DMS53 (cell line): ENCODE data around the gene ACACA.
"Not testable (repeated sequence)": the region's sequence is repeated elsewhere in the genome, so short reads cannot be mapped to it uniquely, and the experiment has no call there.

Experiments
- DNase-seq: peaks from one replicate; lab custom pipeline; 2025; lab: John Stamatoyannopoulos, UW

Gene ACACA

DNA sequence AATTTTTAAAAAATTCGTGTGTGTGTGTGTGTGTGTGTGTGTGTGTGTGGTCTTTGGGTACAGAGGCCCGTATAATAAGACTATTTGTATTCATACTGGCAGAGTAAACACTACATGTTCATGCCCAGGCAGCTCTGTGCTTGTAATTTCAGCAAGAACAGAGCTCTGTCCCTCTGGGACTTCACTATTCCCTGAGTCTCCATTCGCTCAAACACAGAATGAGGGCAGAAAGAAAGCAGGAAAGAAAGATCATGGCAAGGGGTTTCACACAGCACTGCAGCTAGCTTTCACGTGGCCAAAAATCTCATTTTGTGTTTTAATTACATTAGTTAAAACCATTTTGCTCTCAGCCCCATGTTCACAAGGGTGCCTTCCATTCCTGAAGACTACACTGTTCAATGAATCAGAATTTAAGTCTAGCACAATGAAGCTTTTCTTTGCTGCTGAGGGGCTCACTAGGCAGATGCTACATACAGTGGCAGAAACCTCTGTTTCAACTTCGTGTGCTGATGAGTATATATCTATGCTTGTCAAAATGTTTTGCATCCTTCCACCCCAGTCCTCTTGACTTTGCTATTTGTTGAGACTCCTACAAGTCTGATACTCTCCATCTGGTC lies 229.3 kb downstream of the ACACA start:
- DNase-seq = peak; percentile 7

GRCh38 chr17:37176723-37177122 lies 229.9 kb downstream of the ACACA start:
- no peak for DNase-seq

GRCh38 chr17:37174205-37174604 lies 232.4 kb downstream of the ACACA start:
- peak; percentile 74 for DNase-seq

DNA sequence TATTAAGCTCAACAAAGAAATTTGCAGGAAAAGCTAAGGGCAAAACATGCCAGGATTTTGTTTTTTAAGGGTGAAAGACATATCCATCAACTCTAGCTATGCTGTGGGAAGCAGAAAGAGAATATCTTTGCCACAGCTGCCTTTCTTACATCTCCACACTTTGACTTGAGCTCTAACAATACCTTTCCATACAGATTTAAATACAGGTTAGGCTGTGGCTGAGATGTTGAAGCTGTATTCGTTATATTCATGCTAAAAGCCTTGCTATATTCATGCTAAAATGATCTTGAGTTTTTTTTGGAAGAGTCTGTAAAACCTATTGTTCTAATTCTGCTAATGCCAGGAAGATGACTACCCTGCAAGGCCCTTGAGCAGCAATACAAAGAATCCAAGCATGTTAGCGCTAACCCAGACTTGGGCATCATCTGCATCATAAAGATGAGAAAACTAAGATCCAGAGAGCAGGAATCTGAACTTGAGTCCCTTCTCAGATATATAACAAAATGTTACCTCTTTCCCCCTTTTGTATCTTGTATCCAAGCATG lies 235.7 kb downstream of the ACACA start:
- DNase-seq = no peak

DNA sequence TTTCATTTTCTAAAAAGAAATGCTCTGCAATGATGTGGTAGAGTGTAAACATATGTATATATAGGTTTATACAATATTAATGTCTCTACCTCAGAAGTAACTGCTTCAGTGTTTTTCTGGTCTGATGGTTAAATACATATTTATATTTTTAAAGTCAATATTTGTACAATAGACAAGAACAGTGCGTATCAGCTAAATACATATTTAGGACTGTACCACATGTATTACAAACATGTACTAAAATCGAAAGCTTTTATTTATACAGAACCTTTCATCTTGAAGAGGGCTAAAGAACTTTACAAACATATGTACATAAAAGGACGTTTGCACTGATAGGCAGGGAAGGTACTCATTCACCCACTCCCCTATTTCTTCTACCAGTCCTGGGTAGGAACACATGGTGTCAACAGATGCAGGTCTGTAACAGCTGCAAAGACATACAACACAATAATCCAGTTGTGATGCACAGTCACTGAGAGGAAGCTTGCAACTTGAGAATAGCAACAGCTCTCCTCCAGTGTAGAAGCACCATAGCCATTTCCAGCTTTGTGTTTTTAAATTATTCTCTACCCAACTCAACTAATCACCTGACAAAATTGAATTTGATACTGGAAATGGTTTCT lies 237.8 kb downstream of the ACACA start:
- peak; percentile 96 for DNase-seq

- DNase-seq = no peak
These were observed 238.9 kb downstream of the ACACA start for GRCh38 chr17:37167756-37168155.

DNA sequence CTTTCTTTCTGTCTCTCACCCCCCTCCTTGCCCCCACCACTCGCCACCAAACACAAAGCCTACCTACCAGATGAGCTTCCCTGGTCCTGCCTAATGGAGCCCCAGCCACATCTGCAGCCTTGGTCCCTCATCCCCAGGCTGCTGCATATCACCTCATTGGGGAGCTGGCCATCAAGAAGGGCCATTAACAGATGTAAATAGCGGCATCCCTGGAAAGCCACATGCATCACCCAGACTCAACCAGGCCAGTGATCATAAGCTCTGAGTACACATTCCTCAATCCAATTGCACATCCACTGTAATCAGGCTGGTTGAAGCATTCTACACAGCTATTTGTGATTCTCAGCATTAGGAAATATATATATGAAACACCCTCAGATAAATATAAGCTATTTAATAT lies 242.6 kb downstream of the ACACA start:
- no peak for DNase-seq

GRCh38 chr17:37162800-37163199 lies 243.8 kb downstream of the ACACA start:
- no peak for DNase-seq

DNA sequence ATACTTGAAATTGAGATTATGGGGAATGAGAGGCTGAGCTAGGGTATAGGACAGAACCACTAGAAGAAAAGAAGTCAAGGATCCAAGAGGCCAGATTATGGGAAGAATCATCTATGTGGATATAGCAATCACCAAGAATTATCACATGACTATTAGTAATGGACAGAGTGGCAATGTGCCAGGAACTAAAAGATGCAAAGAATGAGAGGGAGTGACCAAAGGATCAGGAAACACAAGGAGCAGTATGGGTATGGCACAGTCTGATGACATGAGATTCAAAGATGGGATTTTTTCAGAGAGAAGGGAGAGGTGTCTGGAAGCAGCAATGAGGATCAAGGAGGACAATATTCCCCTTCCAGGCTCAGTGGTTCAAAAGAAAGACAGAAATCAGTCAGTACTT lies 245.7 kb downstream of the ACACA start:
- no peak for DNase-seq

DNA sequence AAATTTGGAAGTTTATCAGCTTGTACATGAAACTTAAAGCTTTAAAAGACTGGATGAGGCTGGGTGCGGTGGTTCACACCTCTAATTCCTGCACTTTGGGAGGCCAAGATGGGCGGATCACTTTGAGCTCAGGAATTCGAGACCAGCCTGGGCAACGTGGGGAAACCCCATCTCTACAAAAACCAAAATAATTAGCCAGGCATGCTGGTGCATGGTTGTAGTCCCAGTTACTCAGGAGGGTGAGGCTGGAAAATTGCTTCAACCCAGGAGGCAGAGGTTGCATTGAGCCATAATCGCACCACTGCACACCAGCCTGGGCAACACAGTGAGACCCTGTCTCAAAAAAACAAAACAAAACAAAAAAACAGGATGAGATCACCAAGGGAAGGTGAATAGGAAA lies 248.3 kb downstream of the ACACA start:
- no peak for DNase-seq

DNA sequence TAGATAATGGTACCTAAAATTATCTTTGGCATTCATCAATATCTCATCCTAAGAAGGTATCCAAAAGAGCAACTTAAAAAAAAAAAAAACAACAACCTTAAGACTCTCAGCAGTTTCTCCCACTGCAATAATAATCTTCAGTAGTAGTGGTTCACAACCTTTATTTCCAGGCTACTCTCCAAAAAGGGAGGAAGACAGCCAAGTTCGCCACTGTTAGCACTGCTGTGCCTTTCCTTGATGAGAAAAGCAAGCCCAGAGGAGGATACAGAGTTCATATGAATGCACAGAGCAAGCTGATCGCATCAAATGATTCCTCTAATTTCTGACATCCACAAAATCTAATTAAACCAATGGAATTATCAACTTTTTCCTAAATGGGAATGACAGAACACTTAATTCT lies 258.5 kb downstream of the ACACA start:
- no peak for DNase-seq

DNA sequence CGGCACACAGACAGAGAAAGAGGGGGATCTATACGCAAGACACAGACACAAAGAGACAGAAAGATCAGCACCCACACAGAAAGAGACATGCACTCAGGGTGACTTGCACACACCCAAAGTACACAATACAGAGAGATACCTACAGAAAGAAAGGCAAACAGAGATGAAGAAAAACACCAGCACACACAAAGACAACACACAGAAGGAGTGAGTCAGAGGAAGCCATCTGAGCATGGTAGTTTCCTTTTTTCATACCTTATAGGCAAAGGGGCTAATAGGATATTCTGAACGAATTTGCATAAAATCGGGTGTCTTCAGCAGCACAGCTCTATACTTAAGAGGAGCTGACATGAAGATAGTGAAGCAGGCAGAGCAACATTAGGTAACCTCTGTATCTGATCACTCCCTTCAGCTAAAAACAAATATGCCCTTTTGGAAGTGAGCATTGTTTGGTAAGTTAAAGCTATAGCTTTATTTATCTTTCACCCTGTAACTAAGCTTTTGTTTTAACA lies 259.3 kb downstream of the ACACA start:
- DNase-seq = peak; percentile 74

DNA sequence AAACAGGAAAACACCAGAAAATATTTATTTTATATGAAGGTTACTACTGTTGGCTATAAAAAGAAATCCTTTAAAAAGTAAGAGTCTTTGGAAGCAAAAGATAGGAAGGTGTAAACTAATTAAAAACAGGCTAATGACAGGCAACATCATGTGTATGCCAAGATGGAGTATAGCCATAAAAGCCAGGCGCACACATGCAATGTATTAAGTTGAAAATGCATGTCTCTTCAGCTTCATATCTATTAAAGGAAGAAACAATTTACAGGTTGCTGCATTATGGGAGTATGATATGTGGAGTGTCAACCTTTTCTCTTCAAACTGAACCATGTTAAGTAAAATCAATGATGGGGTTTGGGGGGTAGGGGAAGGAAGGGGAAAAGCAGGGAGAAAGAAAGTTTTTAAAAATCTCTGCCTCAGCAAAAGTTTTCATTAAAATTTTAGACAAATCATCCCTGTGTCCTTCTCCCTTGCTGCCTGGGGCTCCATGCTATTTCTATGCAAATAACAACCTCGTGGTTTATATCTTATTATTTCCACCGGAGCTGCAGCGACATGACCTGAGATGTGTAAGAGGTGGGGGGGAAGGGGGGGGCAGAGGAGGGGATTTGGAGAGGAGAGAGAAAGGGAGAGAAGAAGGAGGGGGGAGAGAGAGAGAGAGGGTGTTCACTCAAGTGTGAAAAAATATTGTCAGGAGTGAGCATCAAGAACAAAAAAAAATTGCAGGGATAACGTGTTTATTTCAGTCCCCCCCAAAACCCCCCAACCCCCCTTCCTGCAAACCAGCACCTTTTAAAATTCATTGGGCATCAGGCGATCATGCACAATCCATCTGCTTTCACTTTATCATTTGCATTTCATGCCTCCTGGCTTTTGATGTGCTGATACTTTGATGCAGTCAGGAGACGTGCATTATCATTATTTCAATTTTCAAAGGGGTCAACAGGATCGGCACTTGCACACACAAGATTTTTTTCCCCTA lies 260.3 kb downstream of the ACACA start:
- no peak for DNase-seq

DNA sequence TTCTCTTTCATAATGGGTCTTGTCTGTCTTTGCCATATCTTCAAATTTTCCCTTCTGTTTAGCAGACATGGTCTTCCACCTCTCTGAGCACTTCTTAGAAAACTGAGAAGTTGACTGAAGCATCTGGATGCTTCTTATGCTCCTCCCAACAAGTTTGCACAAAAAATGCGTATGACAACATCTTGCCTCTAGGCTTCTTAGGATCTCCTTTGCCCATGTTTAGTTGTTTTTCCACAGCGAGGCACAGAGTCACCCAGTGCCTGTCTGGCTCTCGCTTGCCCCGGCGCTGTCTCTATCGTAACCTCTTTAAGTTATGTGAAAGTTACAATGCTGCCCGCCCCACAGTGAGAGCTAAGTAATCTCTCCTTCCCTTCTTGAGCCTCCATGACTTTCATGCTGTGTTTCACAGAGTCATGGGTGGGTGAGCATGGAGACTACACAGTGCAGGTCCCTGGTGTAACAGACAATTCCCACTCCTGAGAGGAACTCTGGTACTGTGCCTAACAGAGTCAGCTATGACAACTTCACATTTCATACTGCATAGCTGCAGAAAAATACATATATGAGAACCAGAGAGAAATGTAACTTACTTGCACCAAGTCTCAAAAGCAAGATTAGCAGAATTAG lies 262.4 kb downstream of the ACACA start:
- DNase-seq = no peak

DNA sequence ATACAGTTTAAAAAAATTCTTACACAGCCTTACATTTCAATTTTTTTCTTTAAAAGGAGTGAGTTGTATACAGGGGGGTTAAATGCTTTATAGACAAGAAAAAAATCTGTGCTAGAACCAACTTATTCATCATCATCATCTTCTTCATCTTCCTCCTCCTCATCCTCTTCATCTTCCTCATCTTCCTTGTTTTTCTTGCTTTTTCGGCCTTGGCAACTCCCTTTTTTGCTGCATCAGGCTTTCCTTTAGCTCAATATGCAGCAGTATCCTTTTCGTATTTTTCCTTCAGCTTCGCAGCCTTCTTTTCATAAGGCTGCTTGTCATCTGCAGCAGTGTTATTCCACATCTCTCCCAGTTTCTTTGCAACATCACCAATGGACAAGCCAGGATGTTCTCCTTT lies 263.1 kb downstream of the ACACA start:
- not testable (repeated sequence) for DNase-seq

DNA sequence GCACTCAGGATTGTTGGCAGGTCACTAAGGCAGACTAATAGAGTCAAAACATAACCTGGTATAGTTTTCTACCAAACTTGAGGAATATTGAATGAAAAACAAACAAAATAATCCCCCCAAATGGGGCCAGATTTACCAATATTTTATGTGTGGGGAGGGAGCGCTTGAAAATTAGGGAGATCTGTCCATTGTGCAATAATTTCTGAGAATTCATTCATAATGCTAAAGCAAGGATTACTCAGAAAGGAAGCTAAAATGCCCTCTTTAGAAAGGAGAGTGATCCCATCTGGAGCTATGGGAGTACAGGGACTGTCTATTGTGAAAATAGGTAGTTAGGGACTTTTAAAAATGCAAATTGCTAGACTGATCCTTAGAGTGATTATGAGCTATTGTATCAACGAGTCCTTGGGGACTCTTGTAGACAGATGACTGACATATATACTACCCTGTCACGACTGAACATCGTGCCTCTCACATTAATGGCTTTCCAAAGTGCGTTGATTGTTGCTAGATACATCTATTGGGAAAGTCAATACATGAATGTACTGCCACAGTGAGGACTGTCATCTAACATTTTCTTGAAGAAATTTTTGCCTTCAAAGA lies 264.2 kb downstream of the ACACA start:
- DNase-seq = no peak

DNA sequence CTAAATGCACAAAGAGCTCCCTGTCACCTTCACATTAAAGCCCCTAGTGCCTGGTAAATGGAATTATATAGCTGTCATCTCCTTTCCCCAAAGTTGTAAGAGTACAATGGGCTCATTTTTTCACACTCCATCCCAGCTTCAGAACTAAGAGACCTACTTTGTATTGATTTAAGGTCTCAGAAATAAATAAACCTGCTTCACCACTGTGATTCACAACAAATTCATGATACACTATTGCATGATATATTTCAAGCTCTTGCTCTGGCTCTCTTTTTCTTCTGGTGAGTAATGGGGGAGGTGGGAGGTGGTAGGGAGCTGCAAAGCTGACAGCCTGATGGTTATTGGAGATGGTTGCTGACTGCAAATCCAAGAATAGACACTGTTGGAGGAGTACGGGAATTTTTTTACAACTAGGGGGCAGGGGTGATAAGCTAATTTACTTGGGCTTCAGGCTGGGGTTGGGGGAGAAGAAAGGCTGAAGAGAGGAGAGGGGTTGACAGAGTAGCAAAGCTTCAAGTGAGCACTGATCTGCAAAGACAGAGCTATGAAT lies 268.0 kb downstream of the ACACA start:
- DNase-seq = no peak

DNA sequence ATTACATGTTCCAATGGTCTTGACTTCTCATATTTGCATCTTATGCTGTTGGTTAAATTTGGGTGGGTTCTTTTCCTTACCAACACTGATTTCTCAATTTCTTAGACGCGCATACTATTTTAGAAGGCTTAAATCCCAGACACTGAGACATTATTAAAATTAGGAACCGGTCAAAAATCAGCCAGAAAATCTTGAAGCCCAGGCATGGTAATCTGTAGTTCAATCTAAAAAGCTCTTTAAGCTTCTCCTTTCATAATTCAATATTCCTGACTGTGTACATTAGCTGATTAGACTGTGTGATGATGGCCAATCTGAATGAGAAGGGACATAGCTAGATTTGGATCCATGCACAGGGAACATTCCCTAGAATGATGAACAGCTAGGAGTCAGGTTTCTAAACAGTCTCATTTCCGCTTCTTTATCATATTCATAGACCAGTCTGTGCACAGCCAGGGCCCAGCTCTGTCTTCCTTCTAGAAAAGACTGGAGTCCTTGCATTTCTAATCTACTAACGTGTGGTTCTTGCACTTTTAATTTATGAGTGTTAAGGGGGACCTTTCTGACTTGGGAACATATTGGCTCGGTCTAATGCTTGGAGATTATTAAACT lies 268.6 kb downstream of the ACACA start:
- DNase-seq = no peak

DNA sequence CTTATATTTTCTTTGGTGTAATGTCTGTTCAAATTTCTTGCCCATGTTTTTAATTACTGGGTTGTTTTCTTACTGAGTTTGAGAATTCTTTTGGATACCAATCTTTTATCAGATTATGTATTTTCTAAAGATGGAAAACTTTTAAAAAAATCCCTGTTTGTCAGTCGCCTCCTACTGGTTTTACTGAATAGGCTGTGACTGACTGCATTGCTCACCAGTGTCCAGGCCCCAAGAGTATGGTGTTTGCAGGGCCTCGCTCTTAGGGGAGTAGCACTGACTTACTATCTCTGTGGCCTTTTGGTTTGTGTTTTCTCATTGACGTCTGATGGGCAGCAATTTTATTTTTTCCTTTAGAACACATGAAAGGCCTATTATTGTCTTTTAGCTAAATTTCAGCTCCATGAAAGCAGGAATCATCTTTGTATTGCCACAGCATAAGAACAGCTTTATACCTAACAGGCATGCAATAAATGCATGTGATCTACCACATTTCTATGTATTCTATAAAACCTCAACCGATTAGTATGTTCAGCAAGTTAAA lies 269.5 kb downstream of the ACACA start:
- no peak for DNase-seq

DNA sequence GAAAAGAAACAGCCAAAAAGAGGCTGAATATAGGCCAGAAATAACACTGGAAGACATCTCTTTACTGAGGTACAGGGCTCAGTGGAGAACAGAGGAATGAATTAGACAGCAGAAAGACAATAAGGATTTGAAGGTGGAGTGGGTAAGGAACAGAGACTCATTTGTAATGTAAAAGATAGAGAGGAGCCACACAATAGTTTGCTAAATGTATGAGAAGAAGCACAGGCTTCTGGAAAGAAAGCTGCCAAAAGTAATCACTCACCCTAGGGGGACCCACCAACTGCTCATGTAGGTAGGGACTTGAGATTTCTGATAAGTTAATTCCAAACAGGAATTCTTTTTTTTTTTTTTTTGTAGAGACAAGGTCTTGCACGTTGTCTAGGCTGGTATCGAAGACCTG lies 271.1 kb downstream of the ACACA start:
- DNase-seq = no peak

DNA sequence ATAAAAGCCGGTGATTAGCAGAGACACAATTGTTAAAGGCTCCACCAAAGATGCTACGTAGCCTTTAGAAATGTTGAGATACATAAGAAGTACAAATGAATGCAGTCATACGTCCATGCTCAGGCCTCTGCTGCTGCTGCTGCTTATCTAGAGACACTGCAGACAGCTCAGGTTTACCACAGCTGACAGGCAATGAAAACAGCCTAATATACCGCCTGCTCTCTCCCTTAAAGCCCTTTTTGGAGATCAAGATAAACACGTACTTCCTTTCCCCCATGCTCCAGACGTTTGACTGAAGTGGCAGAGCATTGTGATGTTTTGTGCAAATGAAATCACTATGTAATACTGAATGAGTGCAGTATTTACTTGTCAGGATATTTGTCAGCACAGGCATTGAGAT lies 272.6 kb downstream of the ACACA start:
- DNase-seq = peak; percentile 7
